NCI-H82 (cell line): ENCODE measurements around the gene PAX6.

Source experiments
- DNase-seq: peaks from one replicate; lab custom pipeline; 2025; lab: John Stamatoyannopoulos, UW

Gene PAX6

DNA sequence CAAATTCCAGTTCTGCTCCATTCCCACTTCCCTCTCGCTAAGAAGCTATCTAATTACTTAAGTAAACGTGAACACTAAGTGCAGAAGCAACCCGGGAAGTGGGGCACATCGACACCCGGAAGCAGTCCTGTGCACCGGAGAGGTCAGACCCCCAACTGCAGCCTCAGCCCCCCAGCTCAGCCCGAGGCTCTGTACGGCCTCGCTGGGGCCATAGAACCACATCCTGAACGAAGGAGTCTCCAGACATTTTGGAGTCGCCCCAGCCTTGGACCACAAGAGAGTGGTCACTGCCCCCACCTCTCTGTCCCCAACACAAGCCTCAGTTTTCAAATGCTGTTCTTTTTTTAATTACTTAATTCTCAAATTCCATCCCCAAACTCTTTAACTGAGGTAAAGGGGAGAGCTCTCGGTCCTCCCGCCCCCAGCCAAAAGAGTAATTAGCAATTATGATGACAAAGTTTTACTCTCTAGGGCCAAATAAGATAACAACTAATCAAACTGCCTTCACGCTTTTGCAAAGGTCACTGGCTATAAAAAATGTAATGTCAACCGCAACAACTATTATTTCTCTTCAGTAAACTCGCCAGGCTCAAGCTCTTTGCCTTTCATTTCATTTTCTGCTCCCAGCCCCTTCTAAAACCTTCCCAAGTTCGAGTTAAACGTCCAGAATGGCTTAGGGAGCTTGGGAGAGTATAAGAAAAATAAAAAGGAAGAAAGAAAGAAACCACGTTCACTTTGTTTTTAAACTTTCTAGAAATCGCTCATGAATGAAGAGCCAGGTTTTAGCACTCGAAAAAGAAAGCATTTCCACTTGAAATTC, 2.2 kb downstream of the PAX6 start:
- DNase-seq: no peak

DNA sequence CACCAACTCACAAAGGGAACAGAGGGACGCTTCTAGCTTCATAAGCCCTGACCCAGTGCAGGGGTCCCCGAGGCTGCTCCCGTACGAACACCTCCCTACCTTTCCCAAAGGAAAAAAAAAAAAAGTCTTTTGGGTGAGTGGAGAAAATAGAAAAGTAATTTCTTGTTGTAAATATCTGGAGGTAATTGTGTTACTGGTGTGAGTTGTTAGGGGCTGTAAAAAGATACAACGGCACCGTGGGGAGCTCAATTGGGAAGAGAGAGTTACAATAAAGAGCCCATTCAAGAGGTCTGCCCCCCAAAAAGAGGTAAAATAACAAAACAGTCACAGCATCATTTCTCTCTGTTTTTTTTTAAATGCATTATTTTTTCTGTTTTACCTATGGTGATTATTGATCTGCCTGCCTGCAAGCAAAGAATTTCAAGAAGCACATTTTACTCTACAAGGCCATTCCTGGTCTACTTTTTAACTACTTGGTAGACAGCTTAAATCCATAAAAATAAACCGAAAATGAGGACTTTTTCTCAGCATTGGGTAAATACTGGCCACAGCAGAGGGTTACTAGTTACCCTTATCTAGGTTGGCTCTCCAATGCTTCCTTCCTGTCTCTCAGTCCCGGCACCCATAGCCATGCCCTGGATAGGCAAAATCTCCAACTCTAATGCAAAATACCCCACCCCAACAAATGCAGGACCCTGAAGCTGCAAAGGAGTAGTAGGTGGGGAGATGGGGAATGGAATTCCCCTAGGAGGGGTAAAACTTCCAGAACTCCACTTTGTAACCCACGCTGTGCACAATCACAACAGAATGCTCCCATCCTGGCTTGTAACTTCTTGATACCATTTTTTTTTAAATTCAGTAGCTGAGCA, 3.1 kb downstream of the PAX6 start:
- no peak for DNase-seq

DNA sequence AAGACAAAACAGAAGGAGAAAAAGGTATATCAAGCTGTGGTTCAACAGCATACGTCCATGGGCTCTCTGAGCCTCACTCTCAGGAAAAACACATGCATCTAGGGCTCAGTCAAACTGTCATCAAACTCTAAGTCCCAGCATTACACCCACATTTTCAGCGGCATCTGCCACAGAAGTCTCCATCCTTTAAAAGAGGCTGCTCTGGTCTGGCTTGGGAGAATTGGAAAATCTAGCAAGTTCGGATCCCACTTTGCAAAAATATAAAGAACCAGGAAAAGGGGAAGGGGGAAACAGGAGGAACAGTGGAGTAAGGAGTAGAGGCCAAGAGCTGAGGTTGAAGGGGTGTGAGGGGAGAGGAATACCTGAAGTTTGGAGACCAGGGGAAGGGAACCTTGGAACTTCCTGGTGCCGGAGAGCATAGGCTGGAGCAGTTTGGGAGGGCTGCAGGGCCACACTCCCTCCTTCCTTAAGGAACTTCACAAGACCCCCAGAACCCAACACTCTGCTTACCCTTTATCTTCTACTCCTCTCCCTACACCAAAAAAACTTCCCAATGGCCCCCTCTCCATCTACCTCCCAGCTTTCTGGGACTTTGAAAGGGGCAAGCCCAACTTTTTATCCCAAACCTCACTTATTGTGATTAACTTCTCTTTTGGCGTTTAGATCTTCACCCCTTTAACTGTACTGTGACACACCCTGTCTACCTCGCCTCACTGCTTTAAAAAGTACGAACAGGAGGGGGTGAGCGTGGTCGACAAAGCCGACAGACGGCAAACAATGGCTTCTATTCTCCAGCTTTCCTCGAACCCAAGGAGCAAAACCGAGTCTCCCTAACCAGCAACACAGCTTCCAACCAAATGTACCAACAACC, 4.0 kb downstream of the PAX6 start:
- DNase-seq: no peak

DNA sequence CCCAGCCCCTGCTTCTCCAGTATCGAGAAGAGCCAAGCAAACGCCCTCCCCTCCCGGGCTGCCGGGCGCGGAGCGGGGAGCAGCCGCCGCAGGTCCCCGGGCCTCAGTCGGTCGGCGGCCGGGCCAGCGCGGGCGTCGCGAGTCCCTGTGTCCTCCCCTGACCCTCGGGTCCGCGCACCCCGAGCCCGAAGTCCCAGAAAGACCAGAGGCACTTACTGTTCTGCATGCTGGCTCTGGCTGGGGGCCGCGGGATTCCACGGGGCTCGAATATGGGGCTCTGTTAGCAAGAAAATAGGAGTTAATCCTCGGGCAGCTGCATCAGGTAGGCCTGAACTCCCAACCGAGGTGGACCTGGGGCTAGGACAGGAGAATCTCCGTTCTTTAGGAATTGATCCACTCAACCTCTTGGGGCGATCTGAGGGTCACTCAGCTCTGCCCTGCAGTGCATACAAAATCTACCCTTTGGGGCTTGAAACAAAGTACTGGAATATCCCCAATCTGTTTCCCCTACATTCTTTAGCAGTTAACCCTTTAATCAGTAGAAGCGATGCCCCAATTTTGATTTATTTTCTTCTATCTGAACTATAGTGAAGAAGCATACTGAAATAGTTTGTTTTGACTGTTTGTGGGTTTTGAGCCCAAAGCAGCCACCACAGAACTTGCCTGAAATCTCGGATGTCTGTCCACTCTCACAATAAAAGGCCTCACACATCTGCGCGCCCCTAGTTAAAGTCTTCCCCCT, 4.8 kb downstream of the PAX6 start:
- no peak for DNase-seq

DNA sequence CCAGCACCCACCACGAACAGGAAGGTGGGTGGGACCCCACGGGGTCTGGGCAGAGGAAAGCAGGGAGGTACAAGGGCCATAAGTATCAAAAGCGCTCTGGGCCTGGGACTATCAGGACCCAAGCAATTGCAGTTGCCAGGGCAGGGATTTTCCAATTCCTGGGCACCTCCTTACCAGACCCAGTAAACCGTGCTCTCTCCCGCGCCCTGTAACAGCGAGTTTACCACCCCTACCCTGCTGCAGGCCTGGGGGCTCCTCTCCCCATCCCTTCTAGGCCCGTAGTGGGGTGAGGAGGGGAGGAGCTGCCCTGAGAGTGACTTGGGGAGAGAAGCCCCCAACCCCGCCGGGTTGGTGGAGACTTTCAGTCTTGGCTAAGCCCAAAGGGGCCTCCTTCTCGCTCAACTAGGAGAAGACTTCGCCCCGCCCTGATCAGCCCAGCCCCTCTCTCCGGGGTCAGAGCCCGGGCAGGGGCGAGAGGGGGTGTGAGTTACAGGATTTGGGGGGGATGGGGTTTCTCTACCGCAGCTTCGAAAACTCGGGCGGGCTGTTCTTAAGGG, 5.4 kb downstream of the PAX6 start:
- no peak for DNase-seq

DNA sequence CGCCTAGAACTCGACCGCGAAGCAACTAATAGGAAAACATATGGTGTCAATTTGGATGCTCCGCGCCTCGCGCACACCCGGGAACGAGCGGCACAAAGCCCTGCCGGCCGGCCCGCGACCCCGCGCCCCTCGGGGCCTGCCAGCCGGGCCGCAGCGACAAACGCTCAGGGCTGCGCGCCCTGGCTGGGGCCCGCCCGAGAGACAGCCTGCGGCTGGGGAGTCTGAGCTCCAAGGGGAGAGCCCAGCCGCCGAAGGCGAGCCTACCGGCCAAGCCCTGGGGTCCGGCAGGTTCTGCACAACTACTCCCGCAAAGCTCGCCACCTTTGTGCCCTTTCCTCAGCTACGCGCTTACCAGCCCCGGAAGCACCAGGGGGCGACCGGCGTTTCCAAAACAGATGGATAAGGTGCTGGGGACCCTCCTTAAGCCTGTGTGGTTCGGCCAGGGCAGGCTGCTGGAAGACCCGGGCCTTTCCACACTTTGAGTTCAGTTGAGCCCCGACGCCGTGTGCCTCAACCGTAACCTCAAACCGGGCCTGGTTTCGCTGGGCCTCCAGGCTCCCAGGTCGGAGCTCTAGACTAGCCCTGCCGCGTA, 6.0 kb downstream of the PAX6 start:
- DNase-seq: no peak

DNA sequence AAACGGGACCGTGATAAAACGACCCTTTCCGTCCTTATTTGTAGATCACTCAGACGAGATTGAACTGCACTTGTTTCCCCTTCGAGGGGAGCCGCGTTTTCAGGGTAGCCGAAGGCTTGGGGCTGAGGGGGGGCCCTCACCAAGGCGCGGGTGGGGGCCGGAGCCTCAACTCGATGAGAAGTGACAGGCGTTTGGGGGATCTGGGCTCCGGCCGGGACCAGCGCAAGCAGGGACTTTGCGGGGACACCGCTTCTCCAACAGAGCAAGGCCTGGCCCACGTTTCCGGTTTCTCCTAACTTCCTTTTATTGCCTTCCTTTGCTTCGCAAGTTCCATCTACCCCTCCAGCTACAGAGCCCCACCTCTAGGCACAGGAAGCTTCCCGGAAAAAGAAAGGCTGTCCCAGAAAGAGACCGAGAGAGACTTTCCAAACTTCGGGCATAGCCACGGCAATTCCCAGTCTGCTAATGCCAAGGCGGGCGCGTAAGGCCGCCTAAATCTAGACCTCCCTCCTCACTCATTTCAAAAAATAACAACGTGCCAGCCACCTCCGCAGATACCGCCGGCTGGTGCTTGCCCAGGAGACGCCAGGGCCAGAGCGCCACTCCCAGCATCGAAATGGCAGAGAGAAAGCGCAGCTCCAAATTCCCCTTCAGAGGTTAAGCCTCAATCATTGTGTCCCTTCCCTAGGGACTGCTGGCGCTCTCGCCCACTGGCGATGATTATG, 6.6 kb downstream of the PAX6 start:
- no peak for DNase-seq

DNA sequence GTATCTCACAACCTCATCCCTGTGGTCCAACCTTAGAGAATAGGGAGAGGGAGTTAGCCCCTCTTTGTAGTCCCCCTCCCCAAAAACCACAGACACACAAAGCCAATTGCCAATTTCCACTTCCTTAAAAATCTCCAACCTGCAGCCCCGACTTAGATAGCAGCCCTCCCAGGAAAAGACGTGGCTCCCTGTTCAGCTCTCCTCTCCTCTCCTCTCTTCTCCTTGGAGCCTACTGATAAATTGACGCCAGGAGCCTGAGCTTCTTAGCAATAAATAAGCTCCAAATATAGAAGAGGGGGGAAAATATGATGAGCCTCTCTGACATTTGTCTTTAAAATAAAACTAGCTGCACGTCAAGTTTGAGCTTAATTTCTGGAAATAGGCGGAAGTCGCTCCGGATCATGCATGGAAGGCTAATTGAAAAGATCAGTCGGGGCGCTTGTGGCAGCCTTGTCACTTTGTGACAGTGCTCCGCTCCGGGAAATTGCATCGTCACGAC, 7.3 kb downstream of the PAX6 start:
- no peak for DNase-seq

DNA sequence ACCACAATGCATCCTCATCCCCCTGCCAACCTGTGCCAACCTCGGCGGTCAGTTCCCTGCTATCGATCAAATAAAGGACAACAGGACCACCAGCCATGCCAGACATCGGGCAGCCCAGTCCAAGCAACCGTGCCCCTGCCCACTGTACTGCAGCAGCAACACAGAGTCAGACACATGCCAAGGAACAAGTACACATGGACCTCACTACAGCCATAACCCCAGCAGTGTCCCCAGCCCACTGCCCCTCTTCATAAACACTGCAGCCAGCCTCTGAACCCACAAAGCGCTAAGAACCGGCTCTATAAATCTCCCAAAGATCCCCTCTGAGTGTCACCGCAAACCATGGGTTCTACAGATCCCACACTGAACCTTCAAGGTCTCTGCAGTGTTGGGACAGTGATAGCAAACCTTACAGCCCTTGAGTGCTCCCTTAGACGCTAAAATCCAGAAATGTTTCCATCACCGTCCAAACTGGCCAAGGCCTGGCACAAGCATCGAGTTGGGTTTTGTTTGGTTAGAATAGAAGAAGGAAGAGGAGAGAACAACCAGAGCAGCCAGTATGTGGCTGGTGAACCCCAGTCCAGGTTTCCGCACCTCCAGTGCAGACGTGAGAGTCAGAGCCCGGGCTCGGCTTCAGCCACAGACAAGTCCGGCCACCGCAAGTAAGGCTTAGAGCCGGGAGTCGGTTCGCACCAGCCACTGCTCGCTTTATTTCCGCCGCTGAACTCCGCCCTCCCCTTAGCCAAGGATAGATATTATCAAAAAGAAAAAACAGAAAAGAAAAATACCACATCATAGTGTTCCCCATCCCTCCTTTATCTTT, 7.9 kb downstream of the PAX6 start:
- no peak for DNase-seq

DNA sequence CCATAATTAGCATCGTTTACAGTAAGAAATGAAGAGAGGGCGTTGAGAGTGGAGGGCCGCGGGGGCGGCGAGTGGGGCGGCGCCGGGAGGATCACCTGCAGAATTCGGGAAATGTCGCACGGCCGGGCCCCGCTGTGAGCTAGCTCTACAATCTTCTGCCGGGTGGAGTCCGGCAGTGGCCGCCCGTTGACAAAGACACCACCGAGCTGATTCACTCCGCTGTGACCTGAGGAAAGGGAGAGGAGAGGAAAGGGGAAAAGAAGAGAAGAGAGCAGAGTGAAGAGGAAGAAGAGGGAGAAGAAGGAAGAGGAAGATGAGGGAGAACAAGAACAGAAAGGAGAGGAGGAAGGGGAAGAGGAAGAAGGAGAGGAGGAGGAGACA, 8.5 kb downstream of the PAX6 start:
- no peak for DNase-seq

DNA sequence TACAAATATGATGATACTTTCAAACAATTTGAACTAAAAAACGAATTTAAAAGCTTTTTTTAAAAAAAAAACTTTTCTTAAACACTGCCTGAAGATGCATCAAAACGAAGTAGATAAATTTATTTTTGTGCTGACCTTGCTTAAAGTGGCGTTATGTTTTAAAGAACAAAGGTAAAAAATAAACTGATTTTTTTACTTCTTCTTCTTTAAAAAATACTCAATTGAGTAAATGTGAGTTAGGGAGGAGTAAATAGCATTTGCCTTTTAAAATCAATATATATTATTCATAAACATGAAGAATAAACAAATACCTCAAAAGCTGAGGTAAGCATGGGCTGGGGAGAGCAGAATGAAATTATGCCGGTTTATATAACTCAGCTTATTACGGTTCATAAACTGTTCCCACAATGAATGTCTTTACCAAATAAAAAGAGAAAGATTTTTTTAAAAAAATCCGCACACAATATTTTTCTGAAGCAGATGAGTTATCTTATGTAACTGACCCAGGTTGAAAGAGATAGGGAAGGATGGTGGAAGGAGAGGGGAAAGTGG, 9.0 kb downstream of the PAX6 start:
- DNase-seq: no peak

DNA sequence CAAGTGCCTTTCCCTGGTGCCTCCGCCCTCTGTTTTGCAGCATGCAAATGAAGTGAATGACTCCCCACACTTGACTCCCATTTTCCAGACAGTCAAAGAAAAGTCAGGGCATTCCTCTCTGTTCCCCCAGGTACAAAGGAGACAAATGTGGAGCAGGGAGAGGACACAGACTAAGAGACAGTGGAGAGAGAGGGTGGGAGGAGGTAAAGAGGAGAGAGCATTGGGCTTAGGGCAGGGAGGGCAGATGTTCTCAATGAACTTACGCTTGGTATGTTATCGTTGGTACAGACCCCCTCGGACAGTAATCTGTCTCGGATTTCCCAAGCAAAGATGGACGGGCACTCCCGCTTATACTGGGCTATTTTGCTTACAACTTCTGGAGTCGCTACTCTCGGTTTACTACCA, 9.8 kb downstream of the PAX6 start:
- DNase-seq: no peak

DNA sequence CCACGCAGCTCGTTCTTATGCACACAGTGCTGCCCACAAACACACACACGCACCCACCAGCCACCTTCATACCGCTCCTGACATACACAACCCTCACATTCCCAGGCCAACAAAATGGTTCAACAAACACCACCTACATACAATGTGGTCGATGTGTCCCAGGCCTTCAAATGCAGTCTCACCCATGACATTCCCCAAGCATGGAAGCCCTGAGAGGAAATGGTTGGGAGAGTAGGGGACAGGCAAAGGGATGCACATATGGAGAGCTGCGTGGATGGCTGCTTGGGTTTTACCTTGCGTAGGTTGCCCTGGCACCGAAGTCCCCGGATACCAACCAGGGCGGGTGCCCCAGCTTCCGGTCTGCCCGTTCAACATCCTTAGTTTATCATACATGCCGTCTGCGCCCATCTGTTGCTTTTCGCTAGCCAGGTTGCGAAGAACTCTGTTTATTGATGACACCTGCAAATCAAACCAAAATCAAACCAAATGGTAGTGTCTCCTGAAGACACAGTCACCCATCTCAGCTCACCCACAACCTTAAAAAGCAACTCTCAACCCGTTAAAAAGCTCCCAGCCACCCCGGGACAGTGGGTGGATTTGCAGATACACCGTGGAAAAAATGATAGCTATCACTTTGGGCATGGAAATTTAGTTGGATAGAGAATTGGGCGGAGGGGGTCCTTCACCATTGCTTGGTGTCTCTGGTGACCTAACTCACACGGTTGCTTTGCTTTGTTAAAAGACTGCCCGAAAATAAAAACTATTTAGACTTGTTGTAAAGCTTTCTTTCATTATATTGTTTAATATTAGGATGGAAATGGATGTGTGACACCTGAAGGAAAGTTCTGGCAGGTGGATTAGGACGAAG, 10.5 kb downstream of the PAX6 start:
- no peak for DNase-seq

DNA sequence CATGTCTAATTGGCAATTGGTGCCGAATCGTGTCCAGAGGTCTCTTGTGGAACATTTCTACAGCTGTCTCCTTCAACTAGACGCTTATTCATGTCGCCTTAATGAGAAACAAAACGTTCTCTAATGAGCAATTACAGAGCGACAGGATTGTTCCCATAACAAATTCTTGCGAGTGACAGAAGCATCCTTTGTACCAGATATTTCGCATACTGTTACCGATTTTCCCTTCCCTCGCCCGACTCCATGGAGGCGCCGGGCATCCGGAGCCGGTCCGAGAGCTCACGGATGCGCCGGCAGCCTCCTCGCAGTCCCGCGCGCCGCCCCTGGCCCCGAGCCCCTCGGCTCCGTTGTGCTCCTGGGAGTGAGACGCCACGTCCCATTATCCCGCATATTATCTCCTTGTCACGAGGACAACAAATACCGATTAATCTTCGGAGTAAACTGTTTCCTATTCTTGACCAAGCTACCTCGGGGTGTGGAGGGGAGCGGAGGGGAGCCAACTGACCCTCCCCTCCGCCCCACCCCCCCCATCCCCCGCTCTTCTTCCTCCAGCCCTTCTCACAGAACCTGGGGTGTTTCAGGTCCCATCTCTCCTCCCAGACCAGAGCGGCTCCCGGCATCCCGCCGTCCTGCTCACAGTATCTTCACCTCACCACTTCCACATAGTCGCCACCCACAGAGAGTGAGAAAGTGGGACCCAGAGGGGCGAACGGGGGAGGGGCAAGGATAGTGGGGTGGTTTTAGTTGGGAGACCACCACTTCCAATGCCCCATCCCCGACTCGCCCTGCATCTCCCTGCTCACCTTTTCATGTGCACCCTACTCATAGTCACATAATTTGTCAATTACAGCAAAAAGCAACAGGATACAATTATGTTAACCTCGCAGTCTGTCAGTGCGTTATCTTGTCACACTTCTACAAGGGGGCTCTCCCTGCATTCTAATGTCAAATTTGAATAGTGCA, 11.4 kb downstream of the PAX6 start:
- no peak for DNase-seq

DNA sequence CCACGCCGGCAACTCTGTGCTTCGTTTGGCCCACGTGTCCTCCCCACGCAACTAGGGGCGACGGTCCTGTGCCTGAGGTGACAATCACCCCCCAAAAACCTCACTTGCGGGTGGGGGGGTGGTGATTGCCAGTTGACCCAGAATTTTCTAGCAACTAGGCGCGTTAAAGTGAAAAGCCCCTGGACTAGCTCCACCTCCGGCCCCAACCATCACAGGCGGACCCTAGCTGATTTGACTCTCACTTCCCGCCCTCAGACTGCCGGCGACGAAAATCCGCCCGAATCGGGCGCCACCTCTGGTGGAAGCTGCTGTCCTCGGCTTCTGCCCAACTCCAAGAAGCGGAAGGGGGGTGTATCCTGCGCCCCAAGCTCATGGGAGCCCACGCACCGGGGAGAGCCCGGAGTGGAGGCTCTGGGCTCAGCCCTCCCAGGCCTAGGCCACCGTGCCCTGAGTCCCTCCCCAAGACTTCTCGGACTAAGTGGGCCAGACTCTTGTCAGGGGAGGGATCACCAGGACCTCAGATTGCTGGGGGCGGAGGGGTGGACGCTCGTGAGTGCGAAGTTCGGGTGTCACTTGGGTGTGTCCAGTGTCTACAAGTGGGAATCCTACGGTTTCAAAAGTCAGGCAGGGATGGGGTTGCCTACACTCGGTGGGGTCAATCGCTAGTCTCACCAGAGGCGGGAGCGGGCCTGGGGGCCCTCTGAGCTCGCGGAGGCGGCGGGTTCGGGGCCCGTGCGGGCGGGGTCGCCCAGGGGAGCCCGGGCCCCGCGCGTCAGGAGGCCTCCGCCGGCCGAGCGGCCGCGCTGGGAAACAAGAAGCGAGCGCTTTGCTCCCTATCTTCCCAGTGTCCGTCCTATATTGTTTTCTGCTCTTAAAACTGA, 12.3 kb downstream of the PAX6 start:
- DNase-seq: no peak
